ENCODE data around the gene TEX26. TPM values are rescaled to one million over a fixed set of nuclear protein-coding genes. Genes with fewer than 3 reads are reported as not detected.

Gene TEX26
- polyA plus RNA-seq, 3 donors: 0.77 to 2.9 (median 1.7) TPM

Other genes starting within 250 kb of the TEX26 start
- 1 to 10 TPM; 3.2 to 5.4 (median 3.6) TPM for gene ALOX5AP, start 197.1 kb upstream of the TEX26 start, polyA plus RNA-seq (ENCODE audit: insufficient read length in 3 of 3)
- gene MEDAG, start 26.4 kb upstream of the TEX26 start, polyA plus RNA-seq (ENCODE audit: insufficient read length in 3 of 3): 1 to 10 TPM in 2 of 3 donors, under 1 TPM in 1; 0.85 to 1.9 (median 1.2) TPM
- gene HSPH1, start 229.2 kb downstream of the TEX26 start, polyA plus RNA-seq (ENCODE audit: insufficient read length in 3 of 3): 100 to 1,000 TPM in 2 of 3 donors, 10 to 100 TPM in 1; 98.1 to 139 (median 136) TPM